Duodenal mucosa (tissue), 2 donors: ENCODE measurements around the gene TMEM223.

Experiments used
- H3K27ac ChIP-seq: one replicate; pipeline ENCODE4 v1.7.0; 2013; ENCODE audit warnings: low read depth, low read length
- H3K27me3 ChIP-seq, 2 donors: one replicate each; pipeline ENCODE4 v1.7.0; 2013; ENCODE audit warnings: low read length in 2 of 2, control low read depth in 1 of 2; ENCODE audit not compliant: insufficient read depth in 2 of 2, control insufficient read depth in 1 of 2
- H3K36me3 ChIP-seq, 2 donors: one replicate each; pipeline ENCODE4 v1.7.0; 2013; ENCODE audit warnings: low read length in 2 of 2, control low read depth in 1 of 2; ENCODE audit not compliant: insufficient read depth in 2 of 2, control insufficient read depth in 1 of 2
- H3K4me1 ChIP-seq, 2 donors: one replicate each; pipeline ENCODE4 v1.7.0; 2013; ENCODE audit warnings: low read length in 2 of 2, control low read depth in 1 of 2; ENCODE audit not compliant: insufficient read depth in 2 of 2, control insufficient read depth in 1 of 2
- H3K4me3 ChIP-seq, 2 donors: one replicate each; pipeline ENCODE4 v1.7.0; 2013; ENCODE audit warnings: low read length in 2 of 2, low read depth in 1 of 2
- H3K9ac ChIP-seq, 2 donors: one replicate each; pipeline ENCODE4 v1.7.0; 2013; ENCODE audit warnings: low read length in 2 of 2, low read depth in 1 of 2
- H3K9me3 ChIP-seq, 2 donors: one replicate each; pipeline ENCODE4 v1.7.0; 2013; ENCODE audit warnings: low read length in 2 of 2, control low read depth in 1 of 2; ENCODE audit not compliant: control insufficient read depth in 1 of 2

Gene TMEM223

DNA sequence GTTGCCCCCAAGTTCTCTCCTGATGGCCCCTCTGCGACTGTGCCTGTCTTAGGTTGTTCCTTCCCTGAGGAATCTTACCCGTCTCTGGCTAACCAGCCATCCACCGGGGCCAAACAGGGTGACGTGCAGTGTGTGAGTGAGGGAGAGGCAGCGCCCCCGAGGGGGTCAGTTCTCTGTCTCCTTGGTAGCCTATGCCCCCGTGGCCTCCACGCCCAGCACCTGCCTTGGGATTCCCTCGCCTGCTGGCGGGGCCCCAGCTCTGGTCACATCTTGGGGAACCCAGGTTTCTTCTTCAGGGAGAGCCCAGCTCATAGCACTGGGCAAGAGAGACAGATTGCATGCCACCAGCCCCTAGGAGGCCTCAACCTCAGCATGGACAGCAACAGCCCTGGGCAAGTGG is 7.7 kb upstream of the TMEM223 start:
- H3K4me1 ChIP-seq = peaks cover 11 to 12% of the 10 kb centered on the region in 2 donors
- no peaks in the 10 kb centered on the region for H3K27me3 ChIP-seq
- H3K9ac ChIP-seq = no peak overlapping the region
- H3K36me3 ChIP-seq = peaks cover 52 to 81% of the 10 kb centered on the region in 2 donors
- H3K27ac ChIP-seq = no peak overlapping the region
- no peak overlapping the region for H3K4me3 ChIP-seq
- no peaks in the 10 kb centered on the region for H3K9me3 ChIP-seq

DNA sequence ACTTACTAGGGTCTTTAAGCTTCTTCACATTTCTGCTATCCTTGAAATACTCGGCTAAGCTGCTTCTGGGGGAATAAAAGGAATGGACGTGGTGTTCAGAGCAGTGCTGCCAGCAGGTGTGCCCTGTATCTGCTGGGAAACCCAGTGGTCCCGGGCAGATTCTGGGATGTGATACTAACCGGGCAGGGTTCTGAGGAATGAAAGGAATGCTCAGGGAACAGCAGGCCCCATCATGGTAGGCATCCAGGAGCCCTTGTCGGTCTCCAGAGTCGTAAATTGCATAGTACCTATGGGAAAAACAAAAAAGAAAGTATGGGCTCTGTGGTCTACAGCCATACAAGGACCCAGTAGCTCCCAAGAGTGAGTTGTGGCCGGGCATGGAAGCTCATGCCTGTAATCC is 4.5 kb upstream of the TMEM223 start:
- H3K36me3 ChIP-seq = peaks cover 49 to 89% of the 10 kb centered on the region in 2 donors
- no peaks in the 10 kb centered on the region for H3K9me3 ChIP-seq
- no peak overlapping the region for H3K27ac ChIP-seq
- H3K4me1 ChIP-seq = peaks cover 8% of the 10 kb centered on the region in 2 donors
- no peak overlapping the region for H3K4me3 ChIP-seq
- H3K27me3 ChIP-seq = no peaks in the 10 kb centered on the region
- no peak overlapping the region for H3K9ac ChIP-seq

DNA sequence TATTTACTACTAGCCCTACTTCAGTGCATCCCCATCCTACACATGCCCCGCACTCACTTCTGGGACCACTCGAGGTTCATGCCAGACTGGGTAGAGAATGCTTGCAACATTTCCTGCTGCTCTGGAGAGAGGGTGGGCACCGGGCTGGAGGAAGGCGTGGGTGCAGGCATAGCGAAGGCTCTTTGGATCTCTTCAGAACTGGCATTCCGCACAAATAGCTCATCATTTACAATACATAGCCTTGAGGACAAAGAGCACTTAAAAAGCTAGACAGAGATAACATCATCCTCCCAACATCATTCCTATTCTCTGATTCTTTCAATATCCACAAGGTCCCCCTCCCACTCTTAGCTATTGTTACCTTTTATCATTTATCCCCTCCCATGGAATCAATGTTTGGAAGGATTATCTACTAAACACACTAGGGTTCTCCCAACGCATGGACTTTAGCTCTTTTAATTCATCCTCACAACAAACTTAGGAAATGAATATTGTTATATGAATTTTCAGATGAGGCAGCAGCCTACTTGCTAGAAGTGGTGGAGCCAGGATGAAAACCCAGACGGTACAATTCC is 2.5 kb upstream of the TMEM223 start:
- H3K9ac ChIP-seq = no peak overlapping the region
- H3K9me3 ChIP-seq = no peaks in the 10 kb centered on the region
- no peak overlapping the region for H3K4me3 ChIP-seq
- no peaks in the 10 kb centered on the region for H3K27me3 ChIP-seq
- peaks cover 44 to 84% of the 10 kb centered on the region in 2 donors for H3K36me3 ChIP-seq
- H3K27ac ChIP-seq = no peak overlapping the region
- H3K4me1 ChIP-seq = peaks cover 23 to 25% of the 10 kb centered on the region in 2 donors

GRCh38 chr11:62792202-62792575 is 383 bp upstream of the TMEM223 start:
- H3K9ac ChIP-seq = peak overlapping the region; percentile 3 to 28
- H3K4me1 ChIP-seq = peaks cover 23 to 37% of the 10 kb centered on the region in 2 donors
- peak overlapping the region; percentile 13 for H3K27ac ChIP-seq
- no peaks in the 10 kb centered on the region for H3K9me3 ChIP-seq
- H3K27me3 ChIP-seq = no peaks in the 10 kb centered on the region
- peaks cover 36 to 69% of the 10 kb centered on the region in 2 donors for H3K36me3 ChIP-seq
- peak overlapping the region; percentile 1 to 16 for H3K4me3 ChIP-seq

GRCh38 chr11:62789576-62789975 is 2.2 kb downstream of the TMEM223 start:
- no peaks in the 10 kb centered on the region for H3K27me3 ChIP-seq
- H3K9me3 ChIP-seq = no peaks in the 10 kb centered on the region
- H3K36me3 ChIP-seq = peaks cover 19 to 43% of the 10 kb centered on the region in 2 donors
- H3K9ac ChIP-seq = no peak overlapping the region
- no peak overlapping the region for H3K4me3 ChIP-seq
- peaks cover 30 to 45% of the 10 kb centered on the region in 2 donors for H3K4me1 ChIP-seq
- no peak overlapping the region for H3K27ac ChIP-seq

GRCh38 chr11:62788991-62789390 is 2.8 kb downstream of the TMEM223 start:
- H3K4me1 ChIP-seq = peaks cover 30 to 45% of the 10 kb centered on the region in 2 donors
- peaks cover 13 to 37% of the 10 kb centered on the region in 2 donors for H3K36me3 ChIP-seq
- no peaks in the 10 kb centered on the region for H3K27me3 ChIP-seq
- no peak overlapping the region for H3K9ac ChIP-seq
- H3K27ac ChIP-seq = no peak overlapping the region
- no peak overlapping the region for H3K4me3 ChIP-seq
- no peaks in the 10 kb centered on the region for H3K9me3 ChIP-seq

DNA sequence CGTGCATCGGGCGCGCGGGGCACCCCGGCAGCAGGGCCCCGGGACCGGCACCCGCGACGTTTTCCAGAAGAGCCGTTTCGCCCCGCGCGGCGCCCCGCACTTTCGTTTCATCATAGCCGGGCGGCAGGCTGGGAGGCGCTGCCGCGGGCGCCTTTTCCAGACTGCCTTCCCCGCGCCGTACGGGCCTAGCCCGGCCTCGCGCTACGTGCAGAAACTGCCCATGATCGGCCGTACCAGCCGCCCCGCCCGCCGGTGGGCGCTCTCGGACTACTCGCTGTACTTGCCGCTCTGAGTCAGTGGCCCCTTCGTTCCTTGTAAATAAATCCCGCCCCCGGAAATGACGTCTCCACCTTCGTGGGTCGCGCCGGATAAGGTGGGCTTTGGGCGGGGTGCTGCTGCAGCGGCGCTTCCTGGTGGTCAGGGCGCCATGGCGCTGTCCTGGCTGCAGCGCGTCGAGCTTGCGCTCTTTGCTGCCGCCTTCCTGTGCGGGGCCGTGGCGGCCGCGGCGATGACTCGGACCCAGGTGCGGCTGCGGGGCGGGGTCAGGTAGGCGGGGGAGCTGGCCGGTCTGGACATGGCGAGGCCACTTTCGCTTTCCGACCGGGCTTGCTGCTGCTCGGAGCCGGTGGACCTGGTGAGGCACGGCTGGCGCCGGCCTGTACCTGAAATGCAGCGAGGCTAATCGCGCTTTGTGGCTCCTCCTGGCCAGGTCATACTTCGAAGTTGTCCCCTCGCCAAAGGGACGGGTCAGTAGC is 4.6 kb downstream of the TMEM223 start, which contains the start of gene TMEM179B:
TMEM179B (plus strand) TSS at position 398 of the 755 bp plus-strand sequence; CDS start at position 428, 30 bp downstream.
- peak within 1 kb of the TSS; percentile 96 for H3K27ac ChIP-seq
- H3K36me3 ChIP-seq = peaks cover 17 to 30% of the 10 kb centered on the region in 2 donors
- H3K4me1 ChIP-seq = peaks cover 24 to 41% of the 10 kb centered on the region in 2 donors
- peak within 1 kb of the TSS; percentile 74 to 100 for H3K9ac ChIP-seq
- no peaks in the 10 kb centered on the region for H3K27me3 ChIP-seq
- H3K9me3 ChIP-seq = no peaks in the 10 kb centered on the region
- H3K4me3 ChIP-seq = peak within 1 kb of the TSS; percentile 77 to 99

- no peaks in the 10 kb centered on the region for H3K27me3 ChIP-seq
- peak overlapping the region; percentile 77 to 99 for H3K4me3 ChIP-seq
- H3K9me3 ChIP-seq = no peaks in the 10 kb centered on the region
- H3K9ac ChIP-seq = peak overlapping the region; percentile 74 to 100
- H3K4me1 ChIP-seq = peaks cover 22 to 38% of the 10 kb centered on the region in 2 donors
- H3K36me3 ChIP-seq = peaks cover 18 to 32% of the 10 kb centered on the region in 2 donors
- H3K27ac ChIP-seq = peak overlapping the region; percentile 96
These were observed 5.3 kb downstream of the TMEM223 start for GRCh38 chr11:62786318-62787004.

DNA sequence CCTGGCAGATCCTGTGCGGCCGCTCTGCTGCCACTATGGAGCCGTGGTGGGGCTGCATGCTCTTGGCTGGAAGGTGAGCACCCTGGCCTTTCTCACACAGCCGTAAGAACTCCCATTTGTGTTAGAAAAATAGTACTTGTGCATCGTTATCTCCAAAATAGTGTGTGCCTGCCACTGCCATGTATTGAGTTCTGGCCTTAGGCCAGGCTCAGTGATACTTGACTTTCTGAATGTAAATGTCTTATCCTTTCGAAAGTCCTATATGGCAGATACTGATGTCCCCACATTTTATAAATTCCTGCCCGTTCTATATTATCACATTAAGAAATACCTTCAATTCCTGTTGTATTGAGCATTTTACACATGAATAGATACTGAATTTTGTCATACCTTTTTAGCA is 9.1 kb downstream of the TMEM223 start:
- Histone ChIP-seq H3K27ac (no peak overlapping the region), H3K36me3 (peaks cover 17 to 27% of the 10 kb centered on the region in 2 donors), H3K9me3 (no peaks in the 10 kb centered on the region), H3K4me1 (peaks cover 7 to 12% of the 10 kb centered on the region in 2 donors), H3K9ac (no peak overlapping the region), H3K4me3 (no peak overlapping the region), H3K27me3 (no peaks in the 10 kb centered on the region)

DNA sequence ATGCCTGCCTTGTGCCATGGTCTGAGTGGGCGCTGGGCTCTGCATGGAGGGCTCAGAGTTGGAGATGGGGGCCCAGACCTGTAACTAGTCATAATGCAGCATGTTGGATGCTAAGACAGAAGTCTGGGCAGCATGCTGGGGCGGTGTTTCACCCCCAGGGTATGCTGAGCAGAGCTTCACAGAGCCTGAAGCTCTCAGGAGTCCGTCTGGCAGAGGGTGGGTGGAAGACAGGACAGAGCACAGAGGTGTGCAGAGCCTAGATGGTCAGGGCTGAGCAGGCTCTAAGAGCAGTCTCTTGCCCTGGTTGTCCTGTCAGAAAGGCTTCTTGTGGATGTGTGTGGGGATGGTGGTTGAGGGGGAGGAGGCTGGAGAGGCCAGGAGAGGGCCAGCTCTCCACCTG is 13.4 kb downstream of the TMEM223 start:
- Histone ChIP-seq H3K9me3 (no peaks in the 10 kb centered on the region), H3K36me3 (peaks cover 22 to 47% of the 10 kb centered on the region in 2 donors), H3K9ac (no peak overlapping the region), H3K27ac (no peak overlapping the region), H3K27me3 (no peaks in the 10 kb centered on the region), H3K4me3 (no peak overlapping the region), H3K4me1 (no peaks in the 10 kb centered on the region)
